CD14-positive monocyte (primary cell): Measurements from ENCODE around the gene USP44. TPM values are rescaled to one million over a fixed set of nuclear protein-coding genes. Genes with fewer than 3 reads are reported as not detected.

Experiments used
- DNase-seq, 3 donors: peaks; one replicate each; pipeline ENCODE4 v3.0.0-alpha.2; 2011 to 2022
- H2AFZ ChIP-seq: 2 replicates; pipeline ENCODE4 v1.6.0; 2012; ENCODE audit warnings: mild to moderate bottlenecking, low read depth, low read length, inconsistent platforms; ENCODE audit not compliant: insufficient read depth, poor library complexity, severe bottlenecking
- H3K27ac ChIP-seq, 2 donors: 1 replicate in 1 of 2; 2 replicates in 1 of 2; pipeline ENCODE4 v1.5.1; 2012 to 2013; ENCODE audit warnings: low read length in 2 of 2, control low read depth in 1 of 2, inconsistent platforms in 1 of 2, low read depth in 1 of 2, mild to moderate bottlenecking in 1 of 2
- H3K27me3 ChIP-seq, 2 donors: one replicate each; pipeline versions ENCODE4 v1.6.0 to v1.6.1; 2011 to 2013; ENCODE audit warnings: low read length in 2 of 2; ENCODE audit not compliant: control insufficient read depth in 2 of 2, insufficient read depth in 2 of 2
- H3K36me3 ChIP-seq, 2 donors: replicated peaks in 1 of 2; 1 replicate in 1 of 2; 2 replicates in 1 of 2; pipeline versions ENCODE4 v1.5.1 to v1.6.1; 2012 to 2013; ENCODE audit warnings: low read length in 2 of 2, control low read depth in 1 of 2, inconsistent platforms in 1 of 2, mild to moderate bottlenecking in 1 of 2; ENCODE audit not compliant: insufficient read depth in 2 of 2, control insufficient read depth in 1 of 2
- H3K4me1 ChIP-seq, 2 donors: 1 replicate in 1 of 2; 2 replicates in 1 of 2; pipeline versions ENCODE4 v1.5.1 to v1.6.1; 2012 to 2013; ENCODE audit warnings: low read length in 2 of 2, control low read depth in 1 of 2, inconsistent platforms in 1 of 2, mild to moderate bottlenecking in 1 of 2, moderate library complexity in 1 of 2; ENCODE audit not compliant: insufficient read depth in 2 of 2, control insufficient read depth in 1 of 2
- H3K4me2 ChIP-seq: replicated peaks from 2 replicates; pipeline ENCODE3; 2012; ENCODE audit warnings: low read length, moderate library complexity, mild to moderate bottlenecking; ENCODE audit not compliant: poor library complexity, severe bottlenecking; ENCODE audit errors: extremely low read depth
- H3K4me3 ChIP-seq, 3 experiments: fragments of 200-600 bp in 1 of 3; sonication (generic) in 1 of 3; replicated peaks in 1 of 3; 1 replicate in 2 of 3; 2 replicates in 1 of 3; pipeline ENCODE4 v1.5.1; 2011 to 2013; ENCODE audit warnings: low read length in 3 of 3, mild to moderate bottlenecking in 3 of 3, control low read depth in 2 of 3, low read depth in 2 of 3, inconsistent platforms in 1 of 3, moderate library complexity in 1 of 3
- H3K79me2 ChIP-seq: 2 replicates; pipeline ENCODE4 v1.6.0; 2012; ENCODE audit warnings: mild to moderate bottlenecking, control low read depth, inconsistent platforms, low read length, moderate library complexity; ENCODE audit not compliant: insufficient read depth
- H3K9ac ChIP-seq: 2 replicates; pipeline ENCODE4 v1.6.0; 2017; ENCODE audit warnings: low read length, mild to moderate bottlenecking; ENCODE audit not compliant: insufficient read depth, poor library complexity, severe bottlenecking
- H3K9me3 ChIP-seq, 2 donors: replicated peaks in 1 of 2; 1 replicate in 1 of 2; 2 replicates in 1 of 2; pipeline versions ENCODE4 v1.5.1 to v1.6.1; 2012 to 2013; ENCODE audit warnings: low read length in 2 of 2, control low read depth in 1 of 2; ENCODE audit not compliant: control insufficient read depth in 1 of 2, insufficient read depth in 1 of 2
- H4K20me1 ChIP-seq: 2 replicates; pipeline ENCODE4 v1.6.0; 2012; ENCODE audit warnings: mild to moderate bottlenecking, low read length, control low read depth, moderate library complexity; ENCODE audit not compliant: insufficient read depth
- H3K27ac Mint-ChIP-seq, 7 donors: one replicate each; pipeline ENCODE4 v1.8.0; 2020; ENCODE audit warnings: mild to moderate bottlenecking in 7 of 7, mixed read lengths in 7 of 7, moderate library complexity in 6 of 7, inconsistent platforms in 2 of 7
- H3K27me3 Mint-ChIP-seq, 3 donors: one replicate each; pipeline ENCODE4 v1.8.0; 2021 to 2022; ENCODE audit warnings: low read depth in 3 of 3, mild to moderate bottlenecking in 3 of 3, mixed read lengths in 3 of 3, moderate library complexity in 3 of 3, inconsistent platforms in 1 of 3
- H3K36me3 Mint-ChIP-seq, 2 donors: one replicate each; pipeline ENCODE4 v1.8.0; 2020; ENCODE audit warnings: mixed read lengths in 2 of 2, inconsistent platforms in 1 of 2, mild to moderate bottlenecking in 1 of 2
- H3K4me1 Mint-ChIP-seq: one replicate; pipeline ENCODE4 v1.8.0; 2020; ENCODE audit warnings: mild to moderate bottlenecking, mixed read lengths
- H3K4me3 Mint-ChIP-seq, 2 donors: one replicate each; pipeline ENCODE4 v1.8.0; 2020; ENCODE audit warnings: mild to moderate bottlenecking in 2 of 2, mixed read lengths in 2 of 2, moderate library complexity in 1 of 2
- H3K9me3 Mint-ChIP-seq, 7 donors: one replicate each; pipeline ENCODE4 v1.8.0; 2020 to 2022; ENCODE audit warnings: mixed read lengths in 7 of 7, mild to moderate bottlenecking in 6 of 7, moderate library complexity in 6 of 7, inconsistent platforms in 2 of 7
- WGBS: methylation state at CpG from one replicate; pipeline ENCODE4 v1.1.5; 2013; ENCODE audit warnings: missing lambda C conversion rate; ENCODE audit not compliant: insufficient coverage; 5-methylcytosine and 5-hydroxymethylcytosine counted together
- intact Hi-C, 2 donors: fragments of 100-400 bp; cut with micrococcal nuclease; formaldehyde crosslinking; loops; one replicate each; pipeline versions ENCODE4 v1.15.0 to v1.15.1; 2023
- polyA plus RNA-seq, 3 donors: library from polyadenylated mRNA; depleted of rRNA in 1 of 3; unstranded in 2 of 3; stranded (reverse) in 1 of 3; fragments of 300-500 nt in 2 of 3; fragments of >200 nt in 1 of 3; fragmentation: Illumina TruSeq in 2 of 3; gene quantifications; 1 replicate in 2 of 3; 2 replicates in 1 of 3; pipeline ENCODE4 v1.2.3, GENCODE V29; 2012 to 2021
- TF ChIP-seq, protein P1 (sequence below): fragments of 200-600 bp; IDR thresholded peaks from one replicate; pipeline ENCODE4 v1.8.0; 2022; ENCODE audit warnings: antibody characterized with exemption, mild to moderate bottlenecking

Gene USP44
- polyA plus RNA-seq, 3 donors, result 0.12 to 0.13 TPM; not detected in 1

DNA sequence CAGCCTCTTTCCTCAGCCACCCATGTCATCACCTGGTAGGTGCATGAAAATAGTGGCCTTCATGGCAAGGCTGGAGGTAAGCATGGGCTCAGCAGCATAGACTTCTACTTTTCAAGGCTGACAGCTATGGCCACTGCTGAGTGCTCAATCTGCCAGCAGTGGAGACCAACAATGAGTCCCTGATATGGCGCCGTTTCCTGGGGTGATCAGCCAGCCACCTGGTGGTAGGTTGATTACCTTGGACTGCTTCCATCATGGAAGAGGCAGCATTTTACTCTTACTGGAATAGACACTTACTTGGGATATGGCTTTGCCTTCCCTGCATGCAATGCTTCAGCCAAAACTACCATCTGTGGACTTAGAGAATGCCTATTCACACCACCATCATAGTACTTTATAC, 39.5 kb upstream of the USP44 start:
- H3K27ac ChIP-seq, result no peak overlapping the region
- H3K79me2 ChIP-seq, result no peaks in the 10 kb centered on the region
- no peaks in the 10 kb centered on the region for H3K36me3 ChIP-seq
- WGBS, result 95% methylated on average over 2 of the region's 2 CpGs
- Mint-ChIP-seq H3K4me1 (peaks cover 2% of the 10 kb centered on the region), H3K27me3 (peaks cover 3 to 21% (median 4%) of the 10 kb centered on the region in 3 donors), H3K9me3 (peaks cover 0 to 2% (median 0%) of the 10 kb centered on the region in 7 donors), H3K27ac (no peak overlapping the region), H3K36me3 (no peaks in the 10 kb centered on the region), H3K4me3 (no peak overlapping the region)
- intact Hi-C loops, result no loop called here
- TF ChIP-seq, protein P1, sequence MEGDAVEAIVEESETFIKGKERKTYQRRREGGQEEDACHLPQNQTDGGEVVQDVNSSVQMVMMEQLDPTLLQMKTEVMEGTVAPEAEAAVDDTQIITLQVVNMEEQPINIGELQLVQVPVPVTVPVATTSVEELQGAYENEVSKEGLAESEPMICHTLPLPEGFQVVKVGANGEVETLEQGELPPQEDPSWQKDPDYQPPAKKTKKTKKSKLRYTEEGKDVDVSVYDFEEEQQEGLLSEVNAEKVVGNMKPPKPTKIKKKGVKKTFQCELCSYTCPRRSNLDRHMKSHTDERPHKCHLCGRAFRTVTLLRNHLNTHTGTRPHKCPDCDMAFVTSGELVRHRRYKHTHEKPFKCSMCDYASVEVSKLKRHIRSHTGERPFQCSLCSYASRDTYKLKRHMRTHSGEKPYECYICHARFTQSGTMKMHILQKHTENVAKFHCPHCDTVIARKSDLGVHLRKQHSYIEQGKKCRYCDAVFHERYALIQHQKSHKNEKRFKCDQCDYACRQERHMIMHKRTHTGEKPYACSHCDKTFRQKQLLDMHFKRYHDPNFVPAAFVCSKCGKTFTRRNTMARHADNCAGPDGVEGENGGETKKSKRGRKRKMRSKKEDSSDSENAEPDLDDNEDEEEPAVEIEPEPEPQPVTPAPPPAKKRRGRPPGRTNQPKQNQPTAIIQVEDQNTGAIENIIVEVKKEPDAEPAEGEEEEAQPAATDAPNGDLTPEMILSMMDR, result no peak
- no peak for DNase-seq
- no peaks in the 10 kb centered on the region for H3K27me3 ChIP-seq
- no peaks in the 10 kb centered on the region for H3K4me1 ChIP-seq
- no peaks in the 10 kb centered on the region for H4K20me1 ChIP-seq
- H3K4me3 ChIP-seq, result no peak overlapping the region
- no peak overlapping the region for H3K4me2 ChIP-seq
- H3K9me3 ChIP-seq, result no peaks in the 10 kb centered on the region
- no peak overlapping the region for H2AFZ ChIP-seq
- no peak overlapping the region for H3K9ac ChIP-seq

DNA sequence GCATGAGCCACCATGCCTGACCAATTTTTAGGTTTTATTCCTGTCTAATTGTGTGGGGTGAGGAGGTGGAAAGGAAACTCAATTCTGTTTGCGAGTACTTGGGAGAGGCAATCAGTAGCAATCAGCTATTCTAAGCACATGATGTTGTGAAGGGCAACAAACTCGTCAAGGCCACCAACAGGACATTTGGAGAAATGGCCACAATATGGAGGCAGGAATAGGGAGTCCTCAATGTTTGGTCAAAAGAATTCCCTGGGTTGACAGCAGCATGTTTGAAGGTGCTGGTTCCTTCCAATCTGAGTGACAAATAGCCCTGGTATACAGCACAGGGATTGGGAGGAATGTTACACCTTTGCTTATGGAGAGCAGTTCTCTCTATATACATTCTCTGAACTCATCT, 32.7 kb upstream of the USP44 start:
- Histone ChIP-seq H3K36me3 (no peaks in the 10 kb centered on the region), H3K9ac (no peak overlapping the region), H3K4me1 (peaks cover 14 to 15% of the 10 kb centered on the region in 2 donors), H2AFZ (no peak overlapping the region), H3K79me2 (no peaks in the 10 kb centered on the region), H3K27me3 (peaks cover 2% of the 10 kb centered on the region in 2 donors), H4K20me1 (no peaks in the 10 kb centered on the region), H3K27ac (no peak overlapping the region), H3K9me3 (no peaks in the 10 kb centered on the region), H3K4me2 (no peak overlapping the region), H3K4me3 (no peak overlapping the region)
- H3K36me3 Mint-ChIP-seq, result no peaks in the 10 kb centered on the region
- peaks cover 15% of the 10 kb centered on the region for H3K4me1 Mint-ChIP-seq
- TF ChIP-seq, protein P1, result no peak
- peaks cover 0 to 1% (median 0%) of the 10 kb centered on the region in 7 donors for H3K9me3 Mint-ChIP-seq
- WGBS, result 83% methylated on average over 2 of the region's 2 CpGs
- no peak overlapping the region for H3K4me3 Mint-ChIP-seq
- peaks cover 8 to 17% (median 11%) of the 10 kb centered on the region in 3 donors for H3K27me3 Mint-ChIP-seq
- DNase-seq, result no peak
- no peak overlapping the region for H3K27ac Mint-ChIP-seq
- intact Hi-C loops, result no loop called here
